ENCODE results near the gene SRSF11. TPM values are rescaled to one million over a fixed set of nuclear protein-coding genes. Genes with fewer than 3 reads are reported as not detected.

Gene SRSF11
- total and polyA plus RNA-seq, 2 of the 8 experiments (the other 6 are each of a cell fraction or from before 2014, with no cell fraction given): 183 to 260 TPM

DNA sequence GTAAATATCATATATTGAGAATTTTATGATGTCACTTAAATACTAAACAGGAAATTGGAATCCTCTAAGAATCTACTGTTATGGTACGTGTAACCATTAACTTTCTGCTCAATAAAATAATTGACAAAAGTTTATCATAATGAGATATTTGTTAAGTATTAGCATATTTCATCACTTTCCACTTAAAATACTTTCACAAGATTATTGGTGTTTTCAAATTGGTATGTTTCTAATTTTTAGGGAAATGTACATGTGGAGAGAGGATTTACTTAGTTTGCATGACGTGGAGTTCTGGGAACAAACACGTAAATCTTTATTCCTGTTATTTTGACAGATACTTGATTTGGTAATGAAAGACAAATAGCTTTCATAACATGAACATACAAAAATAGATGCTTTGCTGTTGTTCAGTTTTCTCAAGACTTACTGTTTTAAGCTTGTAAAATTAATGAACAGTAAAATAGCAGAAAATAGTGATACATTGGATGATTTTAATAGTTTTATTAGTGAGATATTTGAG is 1.6 kb downstream of the SRSF11 start (continued):
- TF ChIP-seq SUZ12 (IDR thresholded peaks at IDR 0.05; ENCODE audit: low read length): no peak
- TF ChIP-seq, protein P1, sequence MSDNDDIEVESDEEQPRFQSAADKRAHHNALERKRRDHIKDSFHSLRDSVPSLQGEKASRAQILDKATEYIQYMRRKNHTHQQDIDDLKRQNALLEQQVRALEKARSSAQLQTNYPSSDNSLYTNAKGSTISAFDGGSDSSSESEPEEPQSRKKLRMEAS (IDR thresholded peaks at IDR 0.05): no peak
